HepG2 (cell line): ENCODE results near the gene CTBP1. TPM values are rescaled to one million over a fixed set of nuclear protein-coding genes. Genes with fewer than 3 reads are reported as not detected.
A peak's percentile ranks its signal among the peaks of the same experiment; 100 is the strongest.

Source experiments
- BATF2 ChIP-seq: sonication (generic); formaldehyde crosslinking; IDR thresholded peaks from 2 replicates; pipeline ENCODE4 v1.8.0; 2022; ENCODE audit warnings: mild to moderate bottlenecking, missing genetic modification reagents, moderate library complexity
- FLYWCH1 ChIP-seq: sonication (generic); formaldehyde crosslinking; IDR thresholded peaks from 2 replicates; pipeline ENCODE4 v1.8.1; 2023; ENCODE audit warnings: mild to moderate bottlenecking, missing genetic modification reagents
- GMEB2 ChIP-seq: IDR thresholded peaks from 2 replicates; pipeline ENCODE4 v1.6.1; 2016; ENCODE audit warnings: missing biosample characterization, missing genetic modification reagents, low read depth
- GPN1 ChIP-seq: sonication (generic); formaldehyde crosslinking; IDR thresholded peaks from 2 replicates; pipeline ENCODE4 v1.5.1; 2020; ENCODE audit warnings: missing genetic modification reagents, borderline replicate concordance
- IRX3 ChIP-seq: sonication (generic); formaldehyde crosslinking; IDR thresholded peaks from 2 replicates; pipeline ENCODE4 v1.8.1; 2023; ENCODE audit warnings: mild to moderate bottlenecking, low read depth, missing genetic modification reagents, borderline replicate concordance
- MAFF ChIP-seq: IDR thresholded peaks from 2 replicates; pipeline ENCODE4 v1.6.1; 2011; ENCODE audit warnings: low read depth, low read length, improper control_type of control experiment
- MED1 ChIP-seq: sonication (generic); formaldehyde crosslinking; IDR thresholded peaks from 2 replicates; pipeline ENCODE4 v1.4.0; 2020; ENCODE audit warnings: missing genetic modification reagents
- NFYC ChIP-seq: IDR thresholded peaks from 2 replicates; pipeline ENCODE4 v1.6.1; 2016; ENCODE audit warnings: missing genetic modification reagents, missing compliant biosample characterization
- PCBP1 ChIP-seq: fragments of 200-400 bp; formaldehyde crosslinking; IDR thresholded peaks from 2 replicates; pipeline ENCODE4 v1.6.1; 2017; ENCODE audit warnings: mild to moderate bottlenecking, low read depth, low read length, borderline replicate concordance
- REXO4 ChIP-seq: sonication (generic); formaldehyde crosslinking; IDR thresholded peaks from 2 replicates; pipeline ENCODE4 v1.8.0; 2022; ENCODE audit warnings: missing genetic modification reagents, mild to moderate bottlenecking, borderline replicate concordance
- SAP130 ChIP-seq: IDR thresholded peaks from 2 replicates; pipeline ENCODE4 v1.6.1; 2016; ENCODE audit warnings: low read depth
- SIX1 ChIP-seq: sonication (generic); formaldehyde crosslinking; IDR thresholded peaks from 2 replicates; pipeline ENCODE4 v1.4.0; 2020; ENCODE audit warnings: missing genetic modification reagents, borderline replicate concordance
- THRA ChIP-seq: sonication (generic); formaldehyde crosslinking; IDR thresholded peaks from 2 replicates; pipeline ENCODE4 v1.4.0; 2020; ENCODE audit warnings: missing genetic modification reagents, borderline replicate concordance
- ZBTB33 ChIP-seq: sonication (generic); formaldehyde crosslinking; IDR thresholded peaks from 2 replicates; pipeline ENCODE4 v1.4.0; 2020; ENCODE audit warnings: missing genetic modification reagents
- ZC3H13 ChIP-seq: sonication (generic); formaldehyde crosslinking; IDR thresholded peaks from 2 replicates; pipeline ENCODE4 v1.8.1; 2023; ENCODE audit warnings: mild to moderate bottlenecking, missing genetic modification reagents, moderate library complexity
- ZNF431 ChIP-seq: sonication (generic); formaldehyde crosslinking; IDR thresholded peaks from 2 replicates; pipeline ENCODE4 v1.9.0; 2022; ENCODE audit warnings: missing genetic modification reagents, low read depth, mild to moderate bottlenecking, borderline replicate concordance
- ZNF441 ChIP-seq: sonication (generic); formaldehyde crosslinking; IDR thresholded peaks from 2 replicates; pipeline ENCODE4 v1.7.0; 2021; ENCODE audit warnings: missing genetic modification reagents, borderline replicate concordance
- ZNF567 ChIP-seq: sonication (generic); formaldehyde crosslinking; IDR thresholded peaks from 2 replicates; pipeline ENCODE4 v1.8.1; 2023; ENCODE audit warnings: mild to moderate bottlenecking, missing genetic modification reagents, borderline replicate concordance
- ZNF652 ChIP-seq: IDR thresholded peaks from 2 replicates; pipeline ENCODE4 v1.6.1; 2016; ENCODE audit warnings: low read depth, borderline replicate concordance
- ZNF687 ChIP-seq: sonication (generic); formaldehyde crosslinking; IDR thresholded peaks from 2 replicates; pipeline ENCODE4 v1.5.1; 2020; ENCODE audit warnings: mild to moderate bottlenecking, missing genetic modification reagents, moderate library complexity
- polyA plus RNA-seq, 8 experiments: library from polyadenylated mRNA; depleted of rRNA in 3 of 8; stranded (reverse) in 7 of 8; unstranded in 1 of 8; fragments of >200 nt; fragmentation: Illumina TruSeq in 4 of 8; extraction: Trizol in 4 of 8; gene quantifications; 2 replicates each; pipeline versions ENCODE4 v1.2.1 to v1.2.3, GENCODE V29; 2011 to 2016; ENCODE audit warnings: low read depth in 4 of 8, missing spikeins in 1 of 8, mixed read lengths in 1 of 8; ENCODE audit not compliant: insufficient read depth in 1 of 8
- total RNA-seq, 5 experiments: library from RNA; depleted of rRNA; stranded (reverse); fragments of >200 nt; fragmentation: Illumina TruSeq; extraction: Trizol; gene quantifications; 2 replicates each; pipeline ENCODE4 v1.2.3, GENCODE V29; 2016; ENCODE audit warnings: low read depth in 1 of 5

The CTBP1 gene
- total and polyA plus RNA-seq, 2 of the 13 experiments (the other 11 are each of a cell fraction or from before 2014, with no cell fraction given): 78.5 to 112 TPM

GRCh38 chr4:1201851-1202525 lies 46.9 kb downstream of the CTBP1 start (continued):
- 0 out of 2 replicates have a peak, but pooled peaks have one; percentile 12 for TF ChIP-seq ZBTB33 (CRISPR knock-in tag)
- TF ChIP-seq MED1: no peak
- TF ChIP-seq ZNF652 (CRISPR knock-in tag): no peak
- TF ChIP-seq GMEB2 (CRISPR knock-in tag): no peak
- no peak; the same call in 1 of the 2 replicates for TF ChIP-seq ZNF687 (CRISPR knock-in tag)
- no peak for TF ChIP-seq PCBP1
- TF ChIP-seq BATF2 (CRISPR knock-in tag): no peak
- TF ChIP-seq SIX1: no peak
- TF ChIP-seq ZNF441 (CRISPR knock-in tag): no peak
- TF ChIP-seq SAP130 (CRISPR knock-in tag): no peak
- TF ChIP-seq GPN1 (CRISPR knock-in tag): no peak
- no peak for TF ChIP-seq ZNF567 (CRISPR knock-in tag)
- no peak for TF ChIP-seq FLYWCH1 (CRISPR knock-in tag)
- no peak for TF ChIP-seq IRX3 (CRISPR knock-in tag)
- peak; percentile 91 for TF ChIP-seq MAFF
- no peak for TF ChIP-seq ZC3H13 (CRISPR knock-in tag)
- no peak for TF ChIP-seq THRA
- TF ChIP-seq ZNF431 (CRISPR knock-in tag): no peak
- TF ChIP-seq REXO4 (CRISPR knock-in tag): no peak
- no peak for TF ChIP-seq NFYC
